IMR-90 (cell line): ENCODE measurements around the gene CDC34. TPM values are rescaled to one million over a fixed set of nuclear protein-coding genes. Genes with fewer than 3 reads are reported as not detected.

ENCODE experiments used
- ATAC-seq: fragments of 200-7000 bp; cut with Tn5 transposase; 2 replicates; pipeline ENCODE4 v1.9.1; 2020; ENCODE audit warnings: low read depth, mild to moderate bottlenecking, moderate library complexity
- BruUV-seq: library from RNA; stranded (reverse); fragments of 400-500 nt; replicated peaks from 2 replicates; lab custom pipeline; 2021; lab: Mats Ljungman, UMichigan
- CTCF ChIA-PET: fragments of 300-600 bp; formaldehyde crosslinking; extraction: SDS; loops from one replicate; lab custom pipeline; 2021; ENCODE audit warnings: antibody characterized with exemption; lab: Yijun Ruan, JAX
- POLR2A ChIA-PET: fragments of 300-600 bp; sonication (Branson Sonifier 250); formaldehyde crosslinking; loops from one replicate; lab custom pipeline; 2022; ENCODE audit warnings: antibody characterized with exemption; ENCODE audit not compliant: unreplicated experiment; lab: Charles Lee
- DNase-seq: peaks from one replicate; pipeline ENCODE4 v3.0.0; 2013
- H2AFZ ChIP-seq: replicated peaks from 2 replicates; pipeline ENCODE3; 2013; ENCODE audit warnings: low read length, mild to moderate bottlenecking; ENCODE audit not compliant: poor library complexity
- H2AK5ac ChIP-seq: 2 replicates; pipeline ENCODE4 v1.6.1; 2013; ENCODE audit warnings: low read depth, low read length, inconsistent platforms
- H2AK9ac ChIP-seq: replicated peaks from 2 replicates; pipeline ENCODE3; 2013; ENCODE audit warnings: mild to moderate bottlenecking, low read depth, low read length, moderate library complexity; ENCODE audit not compliant: poor library complexity
- H2BK120ac ChIP-seq: 2 replicates; pipeline ENCODE4 v1.6.1; 2013; ENCODE audit warnings: low read depth, low read length, inconsistent platforms
- H2BK15ac ChIP-seq: 3 replicates; pipeline ENCODE4 v1.6.1; 2013; ENCODE audit warnings: low read depth, low read length, inconsistent platforms
- H2BK20ac ChIP-seq: 2 replicates; pipeline ENCODE4 v1.6.1; 2013; ENCODE audit warnings: low read depth, mild to moderate bottlenecking, inconsistent platforms, low read length, moderate library complexity
- H2BK5ac ChIP-seq: 2 replicates; pipeline ENCODE4 v1.6.1; 2013; ENCODE audit warnings: mild to moderate bottlenecking, low read depth, low read length, inconsistent platforms; ENCODE audit not compliant: poor library complexity, severe bottlenecking
- H3K14ac ChIP-seq: replicated peaks from 2 replicates; pipeline ENCODE4 v1.6.1; 2013; ENCODE audit warnings: low read depth, low read length, inconsistent platforms
- H3K18ac ChIP-seq: 2 replicates; pipeline ENCODE4 v1.6.1; 2013; ENCODE audit warnings: low read depth, low read length, control low read depth
- H3K23ac ChIP-seq: 2 replicates; pipeline ENCODE4 v1.6.1; 2013; ENCODE audit warnings: low read depth, low read length, inconsistent platforms
- H3K27ac ChIP-seq: 2 replicates; pipeline ENCODE4 v1.5.1; 2013; ENCODE audit warnings: mild to moderate bottlenecking, control low read depth, low read length; ENCODE audit not compliant: insufficient read depth
- H3K27me3 ChIP-seq: 2 replicates; pipeline ENCODE4 v1.6.1; 2013; ENCODE audit warnings: low read length; ENCODE audit not compliant: control insufficient read depth, insufficient read depth
- H3K36me3 ChIP-seq: 2 replicates; pipeline ENCODE4 v1.6.1; 2013; ENCODE audit warnings: low read length, mixed read lengths; ENCODE audit not compliant: control insufficient read depth, insufficient read depth
- H3K4ac ChIP-seq: 2 replicates; pipeline ENCODE4 v1.6.1; 2013; ENCODE audit warnings: low read depth, low read length, inconsistent platforms
- H3K4me1 ChIP-seq: 2 replicates; pipeline ENCODE4 v1.6.1; 2013; ENCODE audit warnings: low read length, mixed read lengths; ENCODE audit not compliant: control insufficient read depth, insufficient read depth
- H3K4me2 ChIP-seq: 2 replicates; pipeline ENCODE4 v1.6.1; 2013; ENCODE audit warnings: low read depth, mild to moderate bottlenecking, control low read depth, low read length, moderate library complexity
- H3K4me3 ChIP-seq: 2 replicates; pipeline ENCODE4 v1.5.1; 2013; ENCODE audit warnings: low read depth, mild to moderate bottlenecking, control low read depth, low read length, moderate library complexity; ENCODE audit not compliant: insufficient read depth
- H3K56ac ChIP-seq: 2 replicates; pipeline ENCODE4 v1.6.1; 2013; ENCODE audit warnings: low read length, inconsistent platforms; ENCODE audit not compliant: insufficient read depth; ENCODE audit errors: extremely low read depth
- H3K79me1 ChIP-seq, 2 experiments: 2 replicates each; pipeline ENCODE4 v1.6.1; 2013; ENCODE audit warnings: low read length in 2 of 2, inconsistent platforms in 1 of 2, low read depth in 1 of 2
- H3K9ac ChIP-seq: 2 replicates; pipeline ENCODE4 v1.6.1; 2013; ENCODE audit warnings: low read depth, low read length, control low read depth
- H3K9me1 ChIP-seq: 2 replicates; pipeline ENCODE4 v1.6.1; 2013; ENCODE audit warnings: low read length, inconsistent platforms; ENCODE audit not compliant: insufficient read depth
- H3K9me3 ChIP-seq: 2 replicates; pipeline ENCODE4 v1.6.1; 2013; ENCODE audit warnings: low read length; ENCODE audit not compliant: control insufficient read depth, insufficient read depth
- H4K20me1 ChIP-seq: 2 replicates; pipeline ENCODE4 v1.6.1; 2013; ENCODE audit warnings: low read length, inconsistent platforms; ENCODE audit not compliant: insufficient read depth
- H4K5ac ChIP-seq: 2 replicates; pipeline ENCODE4 v1.6.1; 2013; ENCODE audit warnings: mild to moderate bottlenecking, low read depth, low read length, control low read depth
- H4K8ac ChIP-seq, 2 experiments: 2 replicates each; pipeline ENCODE4 v1.6.1; 2013; ENCODE audit warnings: low read depth in 2 of 2, low read length in 2 of 2, control low read depth in 1 of 2, inconsistent platforms in 1 of 2
- H4K91ac ChIP-seq: 2 replicates; pipeline ENCODE4 v1.6.1; 2013; ENCODE audit warnings: low read depth, low read length, inconsistent platforms; ENCODE audit not compliant: insufficient read depth
- BHLHE40 ChIP-seq: fragments of 150-350 bp; IDR thresholded peaks from 2 replicates; pipeline ENCODE4 v1.6.1; 2016; ENCODE audit warnings: mild to moderate bottlenecking, low read depth, low read length
- CEBPB ChIP-seq: IDR thresholded peaks from 2 replicates; pipeline ENCODE4 v1.6.1; 2012; ENCODE audit warnings: low read depth, low read length, improper control_type of control experiment
- CHD1 ChIP-seq: IDR thresholded peaks from 2 replicates; pipeline ENCODE4 v1.6.1; 2012; ENCODE audit warnings: low read depth, low read length, improper control_type of control experiment
- CTCF ChIP-seq: conservative IDR thresholded peaks from 2 replicates; pipeline ENCODE4 v1.5.1; 2012; ENCODE audit warnings: mild to moderate bottlenecking, low read depth, low read length, improper control_type of control experiment
- ELK1 ChIP-seq: fragments of 150-350 bp; IDR thresholded peaks from 2 replicates; pipeline ENCODE4 v1.6.1; 2016; ENCODE audit warnings: low read depth, mild to moderate bottlenecking, low read length, moderate library complexity, borderline replicate concordance
- FOS ChIP-seq: fragments of 150-350 bp; IDR thresholded peaks from 2 replicates; pipeline ENCODE4 v1.6.1; 2016; ENCODE audit warnings: low read depth, low read length
- MAFK ChIP-seq: IDR thresholded peaks from 2 replicates; pipeline ENCODE4 v1.6.1; 2012; ENCODE audit warnings: low read depth, low read length, improper control_type of control experiment
- MAZ ChIP-seq: IDR thresholded peaks from 2 replicates; pipeline ENCODE4 v1.6.1; 2012; ENCODE audit warnings: low read depth, mild to moderate bottlenecking, low read length, improper control_type of control experiment, moderate library complexity, borderline replicate concordance
- MXI1 ChIP-seq: IDR thresholded peaks from 2 replicates; pipeline ENCODE4 v1.6.1; 2012; ENCODE audit warnings: low read depth, mild to moderate bottlenecking, low read length, moderate library complexity, borderline replicate concordance
- NFE2L2 ChIP-seq: fragments of 150-350 bp; IDR thresholded peaks from 2 replicates; pipeline ENCODE4 v1.6.1; 2016; ENCODE audit warnings: low read depth, mild to moderate bottlenecking, low read length
- RAD21 ChIP-seq: IDR thresholded peaks from 2 replicates; pipeline ENCODE4 v1.6.1; 2012; ENCODE audit warnings: low read length, improper control_type of control experiment
- RFX5 ChIP-seq: IDR thresholded peaks from 2 replicates; pipeline ENCODE4 v1.8.0; 2012; ENCODE audit warnings: low read depth, mild to moderate bottlenecking, low read length, moderate library complexity
- SMC3 ChIP-seq: fragments of 150-350 bp; IDR thresholded peaks from 2 replicates; pipeline ENCODE4 v1.6.1; 2016; ENCODE audit warnings: low read depth, mild to moderate bottlenecking, antibody characterized with exemption, low read length, moderate library complexity
- USF2 ChIP-seq: fragments of 150-350 bp; IDR thresholded peaks from 2 replicates; pipeline ENCODE4 v1.6.1; 2017; ENCODE audit warnings: mild to moderate bottlenecking, antibody characterized with exemption, low read length, low read depth
- WGBS, 2 experiments: methylation state at CpG; one replicate each; pipeline versions ENCODE4 v1.1.5 to v1.1.7; 2013; ENCODE audit warnings: missing lambda C conversion rate in 2 of 2; ENCODE audit not compliant: insufficient read length in 1 of 2; ENCODE audit errors: extremely low coverage in 2 of 2; 5-methylcytosine and 5-hydroxymethylcytosine counted together
- dilution Hi-C: fragments of 300-500 bp; cut with HindIII; formaldehyde crosslinking; loops from one replicate; pipeline ENCODE4 v1.14.3; 2018; ENCODE audit warnings: low sequenced_read_pairs; ENCODE audit not compliant: unreplicated experiment
- in situ Hi-C: fragments of 300-500 bp; cut with MboI; formaldehyde crosslinking; loops from 3 replicates; pipeline ENCODE4 v1.14.3; 2019; ENCODE audit warnings: low sequenced_read_pairs, inconsistent platforms, mixed read lengths
- intact Hi-C: fragments of 100-400 bp; cut with micrococcal nuclease; formaldehyde crosslinking; loops from 2 replicates; pipeline ENCODE4 v1.10.0; 2022
- polyA plus RNA-seq, 3 experiments: library from polyadenylated mRNA; depleted of rRNA; stranded (reverse); fragments of >200 nt; gene quantifications; 2 replicates each; pipeline ENCODE4 v1.2.3, GENCODE V29; 2012; ENCODE audit warnings: low replicate concordance in 1 of 3
- total RNA-seq: library from RNA; depleted of rRNA; stranded (reverse); fragments of >200 nt; gene quantifications from 2 replicates; pipeline ENCODE4 v1.2.3, GENCODE V29; 2012

The CDC34 gene
- total and polyA plus RNA-seq, 2 of the 4 experiments (the other 2 are of a cell fraction), result 35.7 to 68.9 TPM

GRCh38 chr19:588093-588740 lies 56.7 kb downstream of the CDC34 start:
- Histone ChIP-seq H3K27me3 (peaks cover 16% of the 10 kb centered on the region), H3K4ac (no peak overlapping the region), H3K79me1 (no peaks in the 10 kb centered on the region; a peak in 1 of 4 replicates), H2AK5ac (peak overlapping the region; percentile 78; the same call in 1 of the 2 replicates), H4K5ac (no peak overlapping the region), H4K8ac (no peak overlapping the region), H2AFZ (peak overlapping the region; percentile 53), H3K18ac (no peak overlapping the region), H3K23ac (no peak overlapping the region), H3K9me1 (no peaks in the 10 kb centered on the region), H2AK9ac (peak overlapping the region; percentile 35), H4K20me1 (peaks cover 49% of the 10 kb centered on the region), H2BK20ac (no peak overlapping the region), H2BK120ac (no peak overlapping the region), H2BK15ac (no peak overlapping the region), H3K4me1 (peaks cover 5% of the 10 kb centered on the region), H3K56ac (no peak overlapping the region), H3K14ac (no peak overlapping the region), H3K4me2 (no peak overlapping the region), H3K9me3 (no peaks in the 10 kb centered on the region), H4K91ac (no peak overlapping the region), H3K9ac (no peak overlapping the region), H3K36me3 (no peaks in the 10 kb centered on the region), H3K27ac (no peak overlapping the region), H2BK5ac (no peak overlapping the region), H3K4me3 (no peak overlapping the region)
- ChIA-PET CTCF (no interaction called here), POLR2A (interaction anchor here (0.6 kb wide), 1 partner anchor 38 kb away, joined by 10 read pairs; no protein-coding TSS in a partner anchor)
- WGBS, 2 experiments, result 7% methylated on average over 18 of the region's 41 CpGs; no CpG with 5 or more reads in 1 of the 2 experiments
- ATAC-seq (peak; percentile 61), DNase-seq (peak; percentile 72)
- dilution Hi-C loops, result no loop called here
- BruUV-seq, result no TSS peak
- in situ Hi-C loops, result loop anchor here (5.0 kb wide), 1 partner anchor 144 kb away; no protein-coding TSS in a partner anchor
- intact Hi-C loops, result loop anchor here (2.0 kb wide), 1 partner anchor 45 kb away; the partner anchor contains the start of gene POLRMT
- TF ChIP-seq BHLHE40 (peak; percentile 42; the same call in 1 of the 2 replicates), RFX5 (no peak), FOS (no peak), MXI1 (peak; percentile 30; the same call in 1 of the 2 replicates), MAZ (peak; percentile 46; the same call in 1 of the 2 replicates), CTCF (peak; percentile 61), ELK1 (no peak), USF2 (0 out of 2 replicates have a peak, but pooled peaks have one; percentile 16), CHD1 (no peak), SMC3 (peak; percentile 45), RAD21 (peak; percentile 47), NFE2L2 (no peak), MAFK (no peak), CEBPB (no peak)
